Loucy (cell line): Measurements from ENCODE around the gene BCAR3.

ENCODE experiments used
- H2AFZ ChIP-seq: fragments of 200-600 bp; sonication (generic); 2 replicates; pipeline ENCODE4 v1.6.0; 2016; ENCODE audit warnings: antibody characterized with exemption, mild to moderate bottlenecking, low read length, moderate library complexity
- H3F3A ChIP-seq: fragments of 200-600 bp; 2 replicates; pipeline ENCODE4 v1.6.0; 2016; ENCODE audit warnings: antibody characterized with exemption, low read depth, mild to moderate bottlenecking
- H3K27me3 ChIP-seq: fragments of 200-600 bp; sonication (generic); 2 replicates; pipeline ENCODE4 v1.6.1; 2014; ENCODE audit warnings: low read length, mild to moderate bottlenecking; ENCODE audit not compliant: insufficient read depth, poor library complexity, severe bottlenecking
- H3K36me3 ChIP-seq: fragments of 200-600 bp; sonication (generic); 2 replicates; pipeline ENCODE4 v1.6.1; 2016; ENCODE audit warnings: low read length; ENCODE audit not compliant: insufficient read depth
- H3K4me1 ChIP-seq: fragments of 200-600 bp; sonication (generic); 2 replicates; pipeline ENCODE4 v1.5.1; 2014; ENCODE audit warnings: low read length, mild to moderate bottlenecking; ENCODE audit not compliant: insufficient read depth, poor library complexity, severe bottlenecking
- H3K4me2 ChIP-seq: fragments of 200-600 bp; sonication (generic); 2 replicates; pipeline ENCODE4 v1.6.0; 2014; ENCODE audit warnings: antibody characterized with exemption, low read length, low read depth, mild to moderate bottlenecking; ENCODE audit not compliant: poor library complexity, severe bottlenecking
- H3K4me3 ChIP-seq: fragments of 200-600 bp; sonication (generic); 2 replicates; pipeline ENCODE4 v1.5.1; 2014; ENCODE audit warnings: low read length, mild to moderate bottlenecking, mixed read lengths; ENCODE audit not compliant: poor library complexity, severe bottlenecking
- H3K79me2 ChIP-seq: fragments of 200-600 bp; sonication (generic); 2 replicates; pipeline ENCODE4 v1.6.1; 2014; ENCODE audit warnings: low read length; ENCODE audit not compliant: insufficient read depth
- H3K9ac ChIP-seq: fragments of 200-600 bp; sonication (generic); 2 replicates; pipeline ENCODE4 v1.6.0; 2014; ENCODE audit warnings: mild to moderate bottlenecking, low read depth, low read length, moderate library complexity; ENCODE audit not compliant: poor library complexity, severe bottlenecking
- H3K9me2 ChIP-seq: fragments of 200-600 bp; sonication (generic); replicated peaks from 2 replicates; pipeline ENCODE4 v1.6.1; 2016; ENCODE audit warnings: low read depth, low read length, mixed read lengths
- H3K9me3 ChIP-seq: fragments of 200-600 bp; sonication (generic); 2 replicates; pipeline ENCODE4 v1.6.1; 2014; ENCODE audit warnings: mild to moderate bottlenecking, antibody characterized with exemption, low read length, low read depth; ENCODE audit not compliant: insufficient read depth
- H4K20me1 ChIP-seq: fragments of 200-600 bp; sonication (generic); 2 replicates; pipeline ENCODE4 v1.6.0; 2014; ENCODE audit warnings: antibody characterized with exemption, low read length, mild to moderate bottlenecking; ENCODE audit not compliant: insufficient read depth, poor library complexity, severe bottlenecking
- CTCF ChIP-seq: fragments of 200-600 bp; sonication (generic); conservative IDR thresholded peaks from 2 replicates; pipeline ENCODE4 v1.5.1; 2014; ENCODE audit warnings: mild to moderate bottlenecking, antibody characterized with exemption, low read length
- EZH2phosphoT487 ChIP-seq: fragments of 200-600 bp; IDR thresholded peaks from 2 replicates; pipeline ENCODE4 v1.6.1; 2018; ENCODE audit warnings: antibody characterized with exemption, mild to moderate bottlenecking, moderate library complexity, borderline replicate concordance

BCAR3 gene

GRCh38 chr1:93659822-93660503 lies 21.7 kb downstream of the BCAR3 start:
- H3K4me1 ChIP-seq, result no peaks in the 10 kb centered on the region
- H4K20me1 ChIP-seq, result no peaks in the 10 kb centered on the region

GRCh38 chr1:93658188-93658587 lies 23.4 kb downstream of the BCAR3 start:
- no peaks in the 10 kb centered on the region for H3F3A ChIP-seq
- no peaks in the 10 kb centered on the region for H3K36me3 ChIP-seq
- no peaks in the 10 kb centered on the region for H4K20me1 ChIP-seq
- H3K27me3 ChIP-seq, result no peaks in the 10 kb centered on the region
- H3K4me3 ChIP-seq, result no peak overlapping the region
- no peak overlapping the region for H3K9ac ChIP-seq
- H2AFZ ChIP-seq, result no peak overlapping the region
- TF ChIP-seq EZH2phosphoT487, result no peak
- TF ChIP-seq CTCF, result no peak
- no peaks in the 10 kb centered on the region for H3K9me3 ChIP-seq
- no peak overlapping the region for H3K4me2 ChIP-seq
- H3K4me1 ChIP-seq, result no peaks in the 10 kb centered on the region
- no peaks in the 10 kb centered on the region for H3K79me2 ChIP-seq
- H3K9me2 ChIP-seq, result no peaks in the 10 kb centered on the region

More at GRCh38 chr1:93659822-93660503, 21.7 kb downstream of the BCAR3 start:
- no peaks in the 10 kb centered on the region for H3K9me2 ChIP-seq
- no peaks in the 10 kb centered on the region for H3K9me3 ChIP-seq
- no peaks in the 10 kb centered on the region for H3F3A ChIP-seq
- no peak overlapping the region for H3K4me3 ChIP-seq
- TF ChIP-seq EZH2phosphoT487, result no peak
- no peak for TF ChIP-seq CTCF
- H3K9ac ChIP-seq, result no peak overlapping the region
- H3K79me2 ChIP-seq, result no peaks in the 10 kb centered on the region
- H3K4me2 ChIP-seq, result no peak overlapping the region
- H3K36me3 ChIP-seq, result no peaks in the 10 kb centered on the region
- no peaks in the 10 kb centered on the region for H3K27me3 ChIP-seq
- no peak overlapping the region for H2AFZ ChIP-seq

GRCh38 chr1:93656491-93656890 lies 25.1 kb downstream of the BCAR3 start:
- no peaks in the 10 kb centered on the region for H3K9me2 ChIP-seq
- H2AFZ ChIP-seq, result no peak overlapping the region
- H3K4me3 ChIP-seq, result no peak overlapping the region
- H3K36me3 ChIP-seq, result no peaks in the 10 kb centered on the region
- no peaks in the 10 kb centered on the region for H4K20me1 ChIP-seq
- H3K9me3 ChIP-seq, result no peaks in the 10 kb centered on the region
- no peak for TF ChIP-seq CTCF
- no peak for TF ChIP-seq EZH2phosphoT487
- H3K27me3 ChIP-seq, result no peaks in the 10 kb centered on the region
- no peaks in the 10 kb centered on the region for H3F3A ChIP-seq
- no peaks in the 10 kb centered on the region for H3K4me1 ChIP-seq
- H3K79me2 ChIP-seq, result no peaks in the 10 kb centered on the region
- H3K4me2 ChIP-seq, result no peak overlapping the region
- no peak overlapping the region for H3K9ac ChIP-seq
